Hypothalamus (tissue), 51 donors: ENCODE data around the gene KLHL3.

Experiments
- DNase-seq, 51 donors: peaks; one replicate each; lab custom pipeline; 2025; lab: John Stamatoyannopoulos, UW

The KLHL3 gene

GRCh38 chr5:137747848-137748247 is 12.0 kb upstream of the KLHL3 start:
- no peak for DNase-seq

- peak in 26 of 51 donors; percentile 2 to 69 (median 18) for DNase-seq
These were observed 7.2 kb upstream of the KLHL3 start for GRCh38 chr5:137743031-137743640.

GRCh38 chr5:137741718-137742117 is 5.8 kb upstream of the KLHL3 start:
- no peak for DNase-seq

- DNase-seq = no peak
These were observed 3.8 kb upstream of the KLHL3 start for GRCh38 chr5:137739737-137740136.

- no peak for DNase-seq
These were observed 3.1 kb upstream of the KLHL3 start for GRCh38 chr5:137738947-137739346.

- peak in 1 of 51 donors; percentile 15 for DNase-seq
These were observed 1.7 kb upstream of the KLHL3 start for GRCh38 chr5:137737349-137738131.

- DNase-seq = no peak
These were observed 607 bp upstream of the KLHL3 start for GRCh38 chr5:137736496-137736895.

- peak in 22 of 51 donors; percentile 4 to 76 (median 28) for DNase-seq
These were observed 831 bp downstream of the KLHL3 start for GRCh38 chr5:137734962-137735554.

GRCh38 chr5:137734331-137734730 is 1.6 kb downstream of the KLHL3 start:
- DNase-seq = peak in 1 of 51 donors; percentile 2

GRCh38 chr5:137733922-137734321 is 2.0 kb downstream of the KLHL3 start:
- DNase-seq = no peak

- DNase-seq = no peak
These were observed 2.9 kb downstream of the KLHL3 start for GRCh38 chr5:137733006-137733405.

GRCh38 chr5:137731176-137731575 is 4.7 kb downstream of the KLHL3 start:
- DNase-seq = no peak

GRCh38 chr5:137730336-137730735 is 5.6 kb downstream of the KLHL3 start:
- no peak for DNase-seq

GRCh38 chr5:137728048-137728447 is 7.8 kb downstream of the KLHL3 start:
- no peak for DNase-seq

- DNase-seq = no peak
These were observed 8.3 kb downstream of the KLHL3 start for GRCh38 chr5:137727623-137728022.

- no peak for DNase-seq
These were observed 11.6 kb downstream of the KLHL3 start for GRCh38 chr5:137724251-137724650.

GRCh38 chr5:137718611-137719010 is 17.3 kb downstream of the KLHL3 start:
- DNase-seq = no peak

- DNase-seq = no peak
These were observed 19.6 kb downstream of the KLHL3 start for GRCh38 chr5:137716337-137716736.

GRCh38 chr5:137715456-137715855 is 20.4 kb downstream of the KLHL3 start:
- no peak for DNase-seq

GRCh38 chr5:137714946-137715345 is 20.9 kb downstream of the KLHL3 start:
- no peak for DNase-seq

- DNase-seq = no peak
These were observed 21.4 kb downstream of the KLHL3 start for GRCh38 chr5:137714494-137714893.

- no peak for DNase-seq
These were observed 23.7 kb downstream of the KLHL3 start for GRCh38 chr5:137712139-137712667.
